Measurements from ENCODE around the gene ZNFX1.

DNA sequence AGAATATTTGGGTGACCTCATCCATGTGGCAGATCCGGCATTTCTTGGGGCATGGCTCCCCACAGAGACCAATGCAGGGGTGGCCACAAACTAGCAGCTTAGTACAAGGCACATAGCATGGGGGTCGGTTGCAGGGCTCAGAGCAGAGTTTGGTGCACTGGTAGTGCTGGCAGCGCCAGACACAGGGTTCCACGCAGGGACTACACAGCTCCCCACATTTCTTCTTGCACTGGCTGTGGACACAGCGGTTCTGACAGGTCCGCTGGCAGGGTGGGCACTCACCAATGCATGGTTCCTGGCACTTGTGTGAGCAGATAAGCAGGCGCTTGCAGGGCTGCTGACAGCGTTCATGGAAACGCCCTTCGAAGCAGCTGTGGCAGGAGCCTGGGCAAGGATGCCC lies 29.6 kb downstream of the ZNFX1 start:
- TF ChIP-seq EZH2 (IDR thresholded peaks at IDR 0.05; ENCODE audit: borderline replicate concordance, insufficient read depth, low read depth, low read length, poor library complexity, severe bottlenecking), result no peak
- TF ChIP-seq, protein P1, sequence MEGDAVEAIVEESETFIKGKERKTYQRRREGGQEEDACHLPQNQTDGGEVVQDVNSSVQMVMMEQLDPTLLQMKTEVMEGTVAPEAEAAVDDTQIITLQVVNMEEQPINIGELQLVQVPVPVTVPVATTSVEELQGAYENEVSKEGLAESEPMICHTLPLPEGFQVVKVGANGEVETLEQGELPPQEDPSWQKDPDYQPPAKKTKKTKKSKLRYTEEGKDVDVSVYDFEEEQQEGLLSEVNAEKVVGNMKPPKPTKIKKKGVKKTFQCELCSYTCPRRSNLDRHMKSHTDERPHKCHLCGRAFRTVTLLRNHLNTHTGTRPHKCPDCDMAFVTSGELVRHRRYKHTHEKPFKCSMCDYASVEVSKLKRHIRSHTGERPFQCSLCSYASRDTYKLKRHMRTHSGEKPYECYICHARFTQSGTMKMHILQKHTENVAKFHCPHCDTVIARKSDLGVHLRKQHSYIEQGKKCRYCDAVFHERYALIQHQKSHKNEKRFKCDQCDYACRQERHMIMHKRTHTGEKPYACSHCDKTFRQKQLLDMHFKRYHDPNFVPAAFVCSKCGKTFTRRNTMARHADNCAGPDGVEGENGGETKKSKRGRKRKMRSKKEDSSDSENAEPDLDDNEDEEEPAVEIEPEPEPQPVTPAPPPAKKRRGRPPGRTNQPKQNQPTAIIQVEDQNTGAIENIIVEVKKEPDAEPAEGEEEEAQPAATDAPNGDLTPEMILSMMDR (IDR thresholded peaks at IDR 0.05), result no peak

All from B cell (primary cell).